Motor neuron (in vitro differentiated cells): ENCODE data around the gene ADGRL1. TPM values are rescaled to one million over a fixed set of nuclear protein-coding genes. Genes with fewer than 3 reads are reported as not detected.
"Not testable (repeated sequence)": the region's sequence is repeated elsewhere in the genome, so short reads cannot be mapped to it uniquely, and the experiment has no call there.

Source experiments
- ATAC-seq, 8 experiments: fragments of 200-7000 bp; cut with Tn5 transposase; replicated peaks in 6 of 8; 2 replicates each; pipeline ENCODE4 v1.8.0; 2021; ENCODE audit warnings: mild to moderate bottlenecking in 8 of 8, moderate library complexity in 8 of 8
- H3K27ac ChIP-seq, 2 donors: fragments of 250-450 bp; sonication (Bioruptor Pico); 2 replicates each; pipeline ENCODE4 v1.9.0; 2021; ENCODE audit warnings: antibody characterized with exemption in 2 of 2, mild to moderate bottlenecking in 2 of 2, moderate library complexity in 1 of 2
- H3K4me1 ChIP-seq, 2 donors: fragments of 250-450 bp; sonication (Bioruptor Pico); replicated peaks in 1 of 2; 2 replicates each; pipeline ENCODE4 v1.6.1; 2021; ENCODE audit warnings: antibody characterized with exemption in 2 of 2, mild to moderate bottlenecking in 2 of 2, moderate library complexity in 1 of 2
- H3K4me3 ChIP-seq, 5 donors: fragments of 250-450 bp; sonication (Bioruptor Pico); 2 replicates each; pipeline ENCODE4 v1.9.0; 2021; ENCODE audit warnings: antibody characterized with exemption in 5 of 5, mild to moderate bottlenecking in 5 of 5, moderate library complexity in 4 of 5
- WGBS, 10 experiments: fragments of 450-650 bp; shearing (Covaris generic); methylation state at CpG; one replicate each; pipeline ENCODE4 v1.0.0; 2022; 5-methylcytosine and 5-hydroxymethylcytosine counted together
- in situ Hi-C, 9 experiments: fragments of 400-800 bp; cut with MboI; loops; one replicate each; pipeline ENCODE4 v1.15.0; 2021; ENCODE audit warnings: low sequenced_read_pairs in 9 of 9, low pct_unique_long_range_greater_than_20kb in 2 of 9; ENCODE audit not compliant: unreplicated experiment in 9 of 9
- total RNA-seq, 8 experiments: library from RNA; unstranded; fragments of 300-600 nt; gene quantifications; 2 replicates each; pipeline versions ENCODE4 v1.2.3 to v1.2.4, GENCODE V29; 2022

The ADGRL1 gene
- total RNA-seq, 8 experiments from 2014 or later = 26.8 to 40.7 (median 33.2) TPM

- WGBS, 10 experiments = 25 to 100% methylated on average over 1 to 4 of the region's 9 CpGs; no CpG with 5 or more reads in 8 of the 10 experiments
- in situ Hi-C loops, H3K4me3 ChIP-seq, ATAC-seq, H3K27ac ChIP-seq, H3K4me1 ChIP-seq: not testable (repeated sequence)
Observed at GRCh38 chr19:14208496-14208895, 2.5 kb upstream of the ADGRL1 start.

GRCh38 chr19:14207796-14208195, 1.8 kb upstream of the ADGRL1 start:
- ATAC-seq = peak in 1 of 8 experiments; percentile 1
- H3K4me1 ChIP-seq, H3K27ac ChIP-seq, in situ Hi-C loops: not testable (repeated sequence)
- peak overlapping the region in 2 of 5 donors; percentile 71 to 98 for H3K4me3 ChIP-seq
- WGBS, 10 experiments = no CpG with 5 or more reads among the region's 7 CpGs

DNA sequence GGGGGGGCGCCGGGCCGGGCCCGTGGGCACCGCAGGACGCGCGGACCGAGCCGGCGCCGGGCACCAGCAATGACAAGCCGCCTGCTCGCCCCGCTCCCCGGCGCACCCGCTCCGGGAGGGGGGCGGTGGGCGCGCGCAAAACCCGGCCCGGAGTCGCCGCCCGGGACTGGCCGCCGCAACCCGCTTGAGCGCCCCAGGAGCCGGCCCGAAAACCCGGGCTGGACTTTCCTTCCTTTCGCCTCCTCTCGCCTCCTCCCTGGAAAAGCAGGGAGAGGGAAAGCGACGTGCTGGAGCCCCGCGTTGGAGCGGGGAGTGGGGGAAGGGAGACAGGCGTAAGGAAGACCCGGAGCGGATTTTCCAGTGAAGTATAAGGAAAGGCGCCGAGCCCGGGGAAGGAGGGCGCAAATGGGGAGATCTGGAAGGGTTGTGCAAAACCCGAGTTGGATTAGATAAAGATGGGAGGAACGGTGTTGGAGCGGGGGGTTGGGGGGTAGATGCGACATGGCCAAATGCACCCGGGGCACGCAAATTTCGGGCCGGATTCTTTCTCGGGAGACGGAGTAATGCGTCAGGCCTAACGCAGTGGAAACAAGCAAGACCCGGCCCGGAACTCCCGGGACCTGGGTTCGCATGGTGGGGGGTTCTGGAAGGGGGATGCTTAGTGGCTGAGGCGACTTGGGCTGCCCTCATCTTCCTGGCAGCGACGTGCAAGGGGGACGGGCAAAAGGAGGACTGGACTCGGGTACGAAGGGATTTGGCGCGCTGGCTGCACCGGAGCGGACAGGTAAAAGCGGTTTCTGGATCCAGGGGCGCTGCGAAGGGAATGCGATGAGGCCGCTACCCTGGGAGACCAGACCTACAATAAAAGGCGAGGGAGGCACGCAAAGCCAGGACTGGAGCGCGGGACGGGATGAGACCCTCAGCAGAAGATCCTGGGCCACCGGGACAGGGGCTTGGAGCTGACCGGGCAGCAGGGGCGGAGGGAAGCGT, 1.1 kb upstream of the ADGRL1 start:
- H3K4me1 ChIP-seq, in situ Hi-C loops: not testable (repeated sequence)
- WGBS, 10 experiments = 0 to 7% (median 0%) methylated on average over 1 to 7 of the region's 89 CpGs; no CpG with 5 or more reads in 4 of the 10 experiments
- peak; percentile 72 to 83 (median 78) for ATAC-seq
- Histone ChIP-seq H3K4me3 (peak overlapping the region; percentile 71 to 98 (median 90)), H3K27ac (peak overlapping the region; percentile 80 to 81)

- Histone ChIP-seq H3K27ac (peak overlapping the region; percentile 80 to 81), H3K4me3 (peak overlapping the region; percentile 71 to 98 (median 90))
- in situ Hi-C loops, H3K4me1 ChIP-seq: not testable (repeated sequence)
- peak in 7 of 8 experiments; percentile 5 to 50 (median 38) for ATAC-seq
- WGBS, 10 experiments = no CpG with 5 or more reads among the region's 67 CpGs
Observed at GRCh38 chr19:14206308-14206707, 339 bp upstream of the ADGRL1 start.

- H3K4me1 ChIP-seq, in situ Hi-C loops: not testable (repeated sequence)
- ATAC-seq = peak in 3 of 8 experiments; percentile 0 to 2 (median 1)
- WGBS, 10 experiments = 4 to 17% methylated on average over 2 to 12 of the region's 28 CpGs; no CpG with 5 or more reads in 8 of the 10 experiments
- peak overlapping the region; percentile 80 to 81 for H3K27ac ChIP-seq
- peak overlapping the region; percentile 71 to 98 (median 90) for H3K4me3 ChIP-seq
Observed at GRCh38 chr19:14204676-14205451, 1.1 kb downstream of the ADGRL1 start.

GRCh38 chr19:14204219-14204618, 1.8 kb downstream of the ADGRL1 start:
- H3K27ac ChIP-seq = peak overlapping the region in 1 of 2 donors; percentile 81
- peak overlapping the region; percentile 71 to 98 (median 90) for H3K4me3 ChIP-seq
- H3K4me1 ChIP-seq, ATAC-seq, in situ Hi-C loops: not testable (repeated sequence)
- 0 to 40% (median 15%) methylated on average over 1 to 5 of the region's 7 CpGs; no CpG with 5 or more reads in 5 of the 10 experiments for WGBS, 10 experiments

DNA sequence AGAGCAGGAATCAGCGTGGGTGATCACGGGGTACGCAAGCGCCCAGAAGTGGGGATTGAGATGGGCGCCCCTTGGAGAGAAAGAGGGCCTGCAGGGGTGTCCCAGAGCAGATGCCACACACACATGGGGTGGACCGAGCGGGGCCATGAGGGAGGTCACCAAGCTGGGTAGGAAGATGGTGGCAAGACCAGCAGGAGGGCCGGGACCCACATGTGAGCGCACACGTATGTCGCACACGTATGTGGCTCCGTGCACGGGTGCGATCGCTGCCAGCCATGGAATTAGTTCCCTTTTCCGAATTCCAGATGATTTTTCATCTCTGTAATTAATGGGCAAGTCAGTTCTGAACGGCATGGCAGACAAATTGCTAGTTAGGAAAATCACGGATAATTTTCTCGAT, 2.2 kb downstream of the ADGRL1 start:
- in situ Hi-C loops, ATAC-seq, H3K27ac ChIP-seq, H3K4me1 ChIP-seq: not testable (repeated sequence)
- 60 to 68% methylated on average over 1 to 3 of the region's 20 CpGs; no CpG with 5 or more reads in 8 of the 10 experiments for WGBS, 10 experiments
- peak overlapping the region in 1 of 5 donors; percentile 94 for H3K4me3 ChIP-seq

GRCh38 chr19:14203177-14203576, 2.8 kb downstream of the ADGRL1 start:
- in situ Hi-C loops = no loop called here
- WGBS, 10 experiments = no CpG with 5 or more reads among the region's 13 CpGs
- H3K27ac ChIP-seq = no peak overlapping the region
- no peak for ATAC-seq
- H3K4me1 ChIP-seq = peaks cover 0 to 4% of the 10 kb centered on the region in 2 donors
- no peak overlapping the region for H3K4me3 ChIP-seq

GRCh38 chr19:14201481-14201880, 4.5 kb downstream of the ADGRL1 start:
- WGBS, 10 experiments = 38 to 100% (median 76%) methylated on average over 1 to 8 of the region's 8 CpGs; no CpG with 5 or more reads in 3 of the 10 experiments
- H3K4me1 ChIP-seq, ATAC-seq, H3K27ac ChIP-seq, in situ Hi-C loops, H3K4me3 ChIP-seq: not testable (repeated sequence)

DNA sequence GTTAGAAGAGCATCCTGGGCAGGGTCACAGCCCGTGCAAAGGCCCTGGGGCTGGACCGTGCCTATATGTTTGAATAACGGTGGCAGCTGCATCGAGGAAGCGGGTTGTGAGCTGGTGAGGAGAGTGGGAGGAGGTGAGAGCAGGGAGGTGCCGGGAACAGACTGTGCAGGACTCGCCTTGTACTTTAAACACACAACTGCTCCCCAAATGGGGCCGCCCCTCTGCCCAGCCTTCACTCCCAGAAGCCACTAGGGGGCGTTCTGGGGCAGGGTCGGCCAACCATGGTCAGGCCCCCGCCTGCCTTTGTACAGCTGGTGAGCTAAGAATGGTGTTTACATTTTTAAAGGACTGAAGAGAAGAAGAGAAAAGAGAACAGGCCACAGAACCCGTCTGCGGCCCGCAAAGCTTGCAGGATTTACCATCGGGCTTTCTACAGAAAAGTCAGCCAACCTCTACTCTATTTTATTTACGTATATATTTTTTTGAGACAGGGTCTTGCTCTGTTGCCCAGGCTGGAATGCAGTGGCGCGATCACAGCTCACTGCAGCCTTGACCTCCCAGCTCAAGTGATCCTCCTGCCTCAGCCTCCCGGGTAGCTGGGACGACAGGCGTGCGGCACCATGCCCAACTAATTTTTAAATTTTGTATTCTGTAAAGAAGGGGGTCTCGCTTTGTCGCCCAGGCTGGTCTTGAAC, 5.7 kb downstream of the ADGRL1 start:
- H3K4me1 ChIP-seq, in situ Hi-C loops, H3K27ac ChIP-seq, H3K4me3 ChIP-seq: not testable (repeated sequence)
- ATAC-seq = peak in 3 of 8 experiments; percentile 77 to 87 (median 83)
- 20 to 100% (median 83%) methylated on average over 1 to 8 of the region's 24 CpGs; no CpG with 5 or more reads in 2 of the 10 experiments for WGBS, 10 experiments

DNA sequence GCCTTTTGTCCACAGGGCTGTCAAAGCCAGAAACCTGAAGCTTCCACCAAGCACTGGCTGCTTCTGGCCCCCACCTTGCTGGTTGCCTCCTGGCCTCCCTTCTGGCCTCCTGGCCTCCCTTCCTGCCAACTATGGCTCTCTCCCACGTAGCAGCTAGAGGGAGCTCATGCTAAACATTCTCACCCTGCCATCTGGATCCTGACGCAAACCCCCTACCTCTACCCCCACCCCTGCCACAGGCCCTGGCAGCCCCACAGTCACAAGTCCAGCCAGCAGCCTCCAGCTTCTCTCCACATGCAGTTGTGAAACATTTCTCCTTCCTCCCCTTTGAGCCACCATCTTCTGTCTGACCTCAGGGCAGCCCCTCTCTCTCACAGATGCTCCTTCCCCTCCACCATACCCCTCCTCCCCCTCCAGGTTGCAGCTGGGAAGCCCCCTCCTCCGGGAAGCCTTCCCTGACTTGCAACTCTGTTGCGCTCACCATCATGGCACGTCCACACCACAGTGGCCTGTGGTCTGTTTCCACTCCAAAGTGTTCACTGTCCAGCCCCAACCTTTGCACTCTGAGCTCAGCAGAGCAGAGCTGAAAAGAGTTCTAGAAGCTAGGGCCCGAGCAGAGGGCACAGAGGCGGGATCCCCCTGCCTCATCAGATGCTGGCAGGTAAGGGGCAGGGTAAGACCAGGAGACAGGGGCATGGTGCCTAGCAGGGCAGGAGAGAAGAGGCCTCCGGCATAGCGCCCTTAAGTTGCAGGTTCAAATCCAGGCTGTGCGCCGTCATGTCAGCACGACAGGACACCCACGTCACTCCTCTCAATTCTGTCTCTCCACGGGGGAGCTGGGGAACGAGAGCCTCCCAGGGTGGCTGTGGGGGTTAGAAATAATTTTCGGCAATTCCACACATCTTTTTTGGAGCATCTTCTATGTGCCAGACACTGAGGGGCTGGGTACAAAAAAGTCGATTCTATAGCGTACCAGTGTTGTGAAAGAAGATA, 7.3 kb downstream of the ADGRL1 start:
- WGBS, 10 experiments = 49 to 100% (median 85%) methylated on average over 2 to 6 of the region's 18 CpGs; no CpG with 5 or more reads in 5 of the 10 experiments
- no peak overlapping the region for H3K4me3 ChIP-seq
- H3K4me1 ChIP-seq = no peaks in the 10 kb centered on the region
- no peak overlapping the region for H3K27ac ChIP-seq
- peak in 1 of 8 experiments; percentile 8 for ATAC-seq
- in situ Hi-C loops = no loop called here
